ENCODE results near the gene CDC14A.

Gene CDC14A

DNA sequence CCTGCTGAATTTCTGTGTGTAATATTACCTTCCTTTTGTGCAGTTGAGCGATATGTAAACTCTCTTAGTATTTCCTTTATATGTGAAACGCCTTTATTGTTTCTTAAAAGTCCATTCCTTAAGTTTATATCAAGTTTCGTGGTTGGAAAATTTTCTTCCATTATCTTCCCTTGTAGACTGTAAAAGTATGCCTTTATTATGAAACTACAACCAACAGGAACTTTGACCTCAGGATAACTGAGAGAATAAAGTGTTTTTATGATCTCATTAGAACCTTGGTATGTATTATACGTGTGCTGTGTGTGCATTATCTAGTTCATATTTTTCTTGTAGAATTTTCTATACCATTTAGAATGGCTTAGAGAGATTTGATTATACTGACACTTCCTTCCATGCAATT is 3.1 kb upstream of the CDC14A start:
- FAIRE-seq (no peak), DNase-seq (ENCODE audit: insufficient read length, low spot score) (no peak)
- TF ChIP-seq POU2F2 (IDR thresholded peaks at IDR 0.05; ENCODE audit: low read depth, low read length), result no peak
- no peak for TF ChIP-seq TAF1 (IDR thresholded peaks at IDR 0.05; ENCODE audit: low read depth, low read length)
- no peak for TF ChIP-seq POLR2AphosphoS5 (IDR thresholded peaks at IDR 0.05; ENCODE audit: low read depth, low read length)
- no peak for TF ChIP-seq SPI1 (IDR thresholded peaks at IDR 0.05; ENCODE audit: low read depth, low read length)
- TF ChIP-seq PAX5 (IDR thresholded peaks at IDR 0.05; ENCODE audit: insufficient read depth, low read length, severe bottlenecking), result no peak
- no peak for TF ChIP-seq POLR2A (IDR thresholded peaks at IDR 0.05; ENCODE audit: low read depth, low read length)

DNA sequence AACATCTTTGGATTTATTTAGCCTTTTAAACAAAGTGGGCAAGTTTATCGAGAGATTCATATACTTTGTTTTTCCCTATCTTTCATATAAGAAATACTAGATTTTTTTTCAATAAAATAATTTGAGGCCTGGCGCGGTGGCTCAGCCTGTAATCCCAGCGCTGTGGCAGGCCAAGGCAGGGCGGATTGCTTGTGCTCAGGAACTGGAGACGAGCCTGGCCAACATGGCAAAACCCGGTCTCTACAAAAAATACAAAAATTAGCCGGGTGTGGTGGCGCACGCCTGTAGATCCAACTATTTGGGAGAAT is 1.6 kb upstream of the CDC14A start:
- no peak for DNase-seq (ENCODE audit: insufficient read length, low spot score)
- no peak for TF ChIP-seq SPI1 (IDR thresholded peaks at IDR 0.05; ENCODE audit: low read depth, low read length)
- no peak for TF ChIP-seq TAF1 (IDR thresholded peaks at IDR 0.05; ENCODE audit: low read depth, low read length)
- no peak for TF ChIP-seq POU2F2 (IDR thresholded peaks at IDR 0.05; ENCODE audit: low read depth, low read length)
- no peak for TF ChIP-seq PAX5 (IDR thresholded peaks at IDR 0.05; ENCODE audit: insufficient read depth, low read length, severe bottlenecking)
- no peak for TF ChIP-seq POLR2AphosphoS5 (IDR thresholded peaks at IDR 0.05; ENCODE audit: low read depth, low read length)
- no peak for TF ChIP-seq POLR2A (IDR thresholded peaks at IDR 0.05; ENCODE audit: low read depth, low read length)
- FAIRE-seq, result no peak

DNA sequence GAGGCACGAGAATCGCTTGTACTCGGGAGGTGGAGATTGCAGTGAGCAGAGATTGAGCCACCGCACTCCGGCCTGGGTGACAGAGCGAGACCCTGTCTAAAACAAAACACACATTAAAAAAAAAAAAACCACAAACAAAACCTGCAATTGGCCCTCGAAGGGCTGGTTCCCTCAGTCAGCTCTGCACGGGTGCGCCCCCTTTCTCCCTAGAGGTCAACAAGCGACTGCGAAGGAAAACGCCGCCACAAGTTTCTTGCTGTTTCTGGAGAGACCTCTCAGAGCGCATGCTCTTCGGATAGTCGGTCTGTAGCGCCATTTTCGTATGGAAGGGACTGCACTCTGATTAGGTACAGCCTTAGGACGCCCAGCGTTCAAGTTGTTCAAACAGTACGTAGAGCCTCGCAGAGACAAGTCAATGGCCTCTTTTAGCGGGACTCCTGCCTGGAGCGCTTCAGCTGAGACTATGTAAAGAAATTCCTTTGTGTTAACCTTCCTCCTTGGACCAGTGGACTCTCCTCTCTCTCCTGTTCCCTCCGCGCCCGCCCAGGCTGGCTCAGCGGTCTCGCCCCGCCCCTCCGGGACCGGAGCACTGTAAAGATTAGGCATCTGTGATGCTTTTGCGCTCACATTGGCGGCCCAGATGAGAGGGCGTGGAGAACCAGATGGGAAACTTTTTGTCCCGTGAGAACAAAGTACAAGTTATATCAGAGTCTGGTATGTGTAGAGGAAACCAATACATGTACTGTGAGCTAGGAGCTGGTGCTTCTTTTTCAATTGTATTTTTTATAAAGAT is 1.0 kb upstream of the CDC14A start:
- TF ChIP-seq TAF1 (IDR thresholded peaks at IDR 0.05; ENCODE audit: low read depth, low read length), result no peak
- no peak for TF ChIP-seq POLR2AphosphoS5 (IDR thresholded peaks at IDR 0.05; ENCODE audit: low read depth, low read length)
- TF ChIP-seq POLR2A (IDR thresholded peaks at IDR 0.05; ENCODE audit: low read depth, low read length), result no peak
- no peak for TF ChIP-seq SPI1 (IDR thresholded peaks at IDR 0.05; ENCODE audit: low read depth, low read length)
- no peak for TF ChIP-seq PAX5 (IDR thresholded peaks at IDR 0.05; ENCODE audit: insufficient read depth, low read length, severe bottlenecking)
- no peak for TF ChIP-seq POU2F2 (IDR thresholded peaks at IDR 0.05; ENCODE audit: low read depth, low read length)
- FAIRE-seq, result peak; percentile 88

DNA sequence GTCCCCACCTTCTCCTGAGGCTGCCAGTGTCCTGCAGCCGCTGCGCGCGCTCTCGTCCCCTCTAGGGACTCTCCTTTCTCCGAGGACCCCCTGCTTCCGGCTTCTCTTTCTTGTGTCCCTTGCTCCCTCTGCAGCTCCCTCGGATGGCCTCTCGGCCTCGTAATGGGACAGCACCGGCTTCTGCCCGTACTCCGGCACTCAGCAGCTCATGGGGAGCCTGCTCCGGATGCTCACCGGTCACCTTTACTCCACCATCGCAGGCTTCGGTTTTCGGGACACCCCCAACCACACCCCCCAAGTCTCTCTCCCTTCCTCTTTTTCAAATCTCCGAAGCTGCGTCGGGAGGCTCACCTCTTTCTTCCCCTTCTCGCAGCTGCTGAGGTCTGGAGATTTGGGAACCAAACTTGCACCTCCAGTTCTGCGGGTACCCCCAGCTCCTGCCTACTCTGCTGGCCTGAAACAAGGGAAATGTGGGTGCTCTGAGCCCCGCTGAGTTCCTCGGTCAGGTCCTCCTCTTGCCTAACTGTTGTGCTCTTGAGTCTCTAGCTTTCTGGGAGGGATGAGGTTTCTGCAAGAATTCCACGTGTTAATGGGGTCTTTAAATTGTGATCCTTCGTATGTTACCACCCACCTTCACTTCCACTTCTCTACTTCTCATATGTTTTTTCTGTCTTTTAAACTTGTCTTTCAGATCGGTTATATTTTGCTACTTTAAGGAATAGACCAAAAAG is 930 bp downstream of the CDC14A start:
- FAIRE-seq (peak; percentile 9), DNase-seq (ENCODE audit: insufficient read length, low spot score) (no peak)
- TF ChIP-seq POLR2A (IDR thresholded peaks at IDR 0.05; ENCODE audit: low read depth, low read length) (no peak), SPI1 (IDR thresholded peaks at IDR 0.05; ENCODE audit: low read depth, low read length) (peak; percentile 97)

More for the DNA sequence above, 1.0 kb upstream of the CDC14A start:
- DNase-seq (ENCODE audit: insufficient read length, low spot score), result peak; percentile 67

DNA sequence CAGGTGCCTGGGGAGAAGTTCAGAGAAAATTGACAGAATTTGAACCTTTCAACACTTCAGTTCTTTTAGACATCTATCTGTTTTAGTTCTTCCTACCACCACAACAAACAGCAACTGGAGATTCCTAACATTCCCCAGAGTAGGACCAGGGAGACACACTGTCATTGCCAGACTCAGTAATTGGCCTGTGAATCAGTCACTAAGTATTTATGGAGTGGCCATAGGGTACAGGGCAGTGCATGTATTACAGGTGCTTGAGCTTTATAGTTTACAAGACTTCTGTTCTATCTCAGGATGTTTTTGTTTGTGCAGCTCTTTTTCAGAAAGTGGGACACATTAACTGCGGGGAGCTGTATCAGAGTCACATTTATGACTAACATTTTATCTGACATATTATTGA is 1.7 kb downstream of the CDC14A start:
- FAIRE-seq (no peak), DNase-seq (ENCODE audit: insufficient read length, low spot score) (no peak)
- no peak for TF ChIP-seq POLR2AphosphoS5 (IDR thresholded peaks at IDR 0.05; ENCODE audit: low read depth, low read length)
- no peak for TF ChIP-seq POLR2A (IDR thresholded peaks at IDR 0.05; ENCODE audit: low read depth, low read length)

DNA sequence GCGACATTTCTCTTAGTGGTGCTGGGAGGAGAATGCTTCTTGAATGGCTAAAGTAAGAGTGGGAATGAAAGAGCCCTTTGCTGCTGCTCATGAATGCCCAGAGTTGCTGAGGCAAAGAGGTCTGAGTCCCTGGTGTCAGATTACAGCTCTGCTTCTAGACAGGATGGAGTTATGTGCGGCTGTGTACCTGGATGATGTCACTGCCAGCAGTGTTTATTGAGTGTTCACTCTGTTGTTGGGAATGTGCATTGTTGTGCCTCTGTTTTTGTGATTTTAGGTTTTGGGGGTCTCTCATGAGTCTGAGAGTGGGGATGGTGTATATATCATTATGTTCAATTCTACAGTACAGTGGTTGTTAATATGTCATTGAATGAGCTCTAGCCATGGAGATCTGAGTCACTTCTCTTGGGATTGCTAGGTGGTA is 2.7 kb downstream of the CDC14A start:
- FAIRE-seq, result no peak
- no peak for DNase-seq (ENCODE audit: insufficient read length, low spot score)
- TF ChIP-seq PAX5 (IDR thresholded peaks at IDR 0.05; ENCODE audit: insufficient read depth, low read length, severe bottlenecking) (no peak), POLR2AphosphoS5 (IDR thresholded peaks at IDR 0.05; ENCODE audit: low read depth, low read length) (no peak), POLR2A (IDR thresholded peaks at IDR 0.05; ENCODE audit: low read depth, low read length) (no peak), POU2F2 (IDR thresholded peaks at IDR 0.05; ENCODE audit: low read depth, low read length) (no peak), TAF1 (IDR thresholded peaks at IDR 0.05; ENCODE audit: low read depth, low read length) (no peak), SPI1 (IDR thresholded peaks at IDR 0.05; ENCODE audit: low read depth, low read length) (no peak)

DNA sequence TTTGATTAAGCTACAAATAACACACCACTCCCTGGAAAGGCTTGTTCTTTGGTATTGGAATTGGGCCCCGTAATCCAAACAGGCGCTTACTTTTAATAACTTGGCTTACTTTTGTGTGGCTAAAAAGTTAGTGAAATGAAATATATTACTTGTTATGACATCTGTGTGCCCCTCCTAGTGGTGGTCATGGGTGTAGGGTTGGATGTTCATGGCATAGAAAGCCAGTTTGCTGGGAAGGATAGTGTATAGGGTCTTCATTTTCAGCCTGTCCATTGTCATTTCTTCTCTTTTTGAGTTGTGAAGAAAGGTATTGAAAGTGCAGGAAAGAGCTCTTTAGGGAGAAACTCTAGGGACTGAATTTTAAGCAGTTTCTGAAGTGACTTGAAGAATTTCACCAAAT is 5.9 kb downstream of the CDC14A start:
- TF ChIP-seq POU2F2 (IDR thresholded peaks at IDR 0.05; ENCODE audit: low read depth, low read length) (no peak), POLR2AphosphoS5 (IDR thresholded peaks at IDR 0.05; ENCODE audit: low read depth, low read length) (no peak)
- no peak for DNase-seq (ENCODE audit: insufficient read length, low spot score)
- FAIRE-seq, result no peak

DNA sequence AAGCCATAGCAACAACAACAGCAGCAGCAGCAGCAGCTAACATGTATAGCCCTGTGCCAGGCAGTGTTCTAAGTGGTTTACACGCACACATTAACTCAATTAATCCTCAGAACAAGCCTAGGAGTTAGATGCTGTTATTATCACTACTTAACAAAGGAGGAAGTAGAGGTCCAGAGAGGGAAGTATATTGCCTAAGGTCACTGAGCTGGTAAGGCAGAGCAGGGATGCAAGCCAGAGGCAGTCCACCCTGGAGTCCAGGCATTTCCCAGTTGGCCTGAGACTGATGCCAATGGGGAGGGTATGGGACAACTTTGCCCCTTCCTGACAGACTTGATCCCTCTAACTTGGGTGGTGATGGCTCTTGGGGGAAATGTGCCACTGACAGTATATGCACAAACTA is 6.8 kb downstream of the CDC14A start:
- FAIRE-seq (no peak), DNase-seq (ENCODE audit: insufficient read length, low spot score) (no peak)
- TF ChIP-seq POU2F2 (IDR thresholded peaks at IDR 0.05; ENCODE audit: low read depth, low read length) (no peak), POLR2AphosphoS5 (IDR thresholded peaks at IDR 0.05; ENCODE audit: low read depth, low read length) (no peak), POLR2A (IDR thresholded peaks at IDR 0.05; ENCODE audit: low read depth, low read length) (no peak), PAX5 (IDR thresholded peaks at IDR 0.05; ENCODE audit: insufficient read depth, low read length, severe bottlenecking) (no peak), SPI1 (IDR thresholded peaks at IDR 0.05; ENCODE audit: low read depth, low read length) (no peak), TAF1 (IDR thresholded peaks at IDR 0.05; ENCODE audit: low read depth, low read length) (no peak)

DNA sequence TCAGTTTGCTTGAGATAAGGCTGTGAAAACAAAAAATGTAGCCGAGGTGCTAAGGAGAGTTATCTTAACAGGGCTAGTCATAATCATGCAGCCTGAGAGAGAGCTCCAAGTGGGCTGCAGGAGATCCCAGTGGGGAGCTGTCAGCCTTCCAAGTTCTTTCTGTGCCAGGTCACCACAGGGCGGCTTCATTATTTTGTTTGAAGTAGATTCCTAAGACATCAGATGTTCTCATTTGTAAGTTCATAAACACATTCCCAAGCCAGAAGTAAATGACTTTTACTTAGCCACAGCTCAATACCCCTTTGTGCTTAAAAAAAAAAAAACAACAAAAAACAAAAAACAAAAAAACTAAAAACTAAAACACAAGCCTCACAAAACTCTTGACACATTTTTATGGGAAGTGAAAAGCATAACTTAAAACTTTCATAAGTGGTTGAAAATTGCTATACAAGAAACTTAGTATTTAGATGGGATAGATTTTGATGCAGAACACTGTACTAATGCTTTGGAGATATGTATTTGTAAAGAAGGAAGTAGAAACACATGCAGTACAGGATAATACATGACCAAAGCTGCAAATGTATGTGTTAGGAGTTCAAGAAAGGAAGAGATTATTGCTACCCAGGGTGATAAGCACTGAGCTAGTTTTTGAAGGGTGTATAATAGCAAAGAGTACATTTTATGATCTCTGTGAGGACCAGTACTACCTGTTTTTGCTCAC is 8.6 kb downstream of the CDC14A start:
- TF ChIP-seq POU2F2 (IDR thresholded peaks at IDR 0.05; ENCODE audit: low read depth, low read length), result no peak
- no peak for TF ChIP-seq POLR2A (IDR thresholded peaks at IDR 0.05; ENCODE audit: low read depth, low read length)
- no peak for TF ChIP-seq SPI1 (IDR thresholded peaks at IDR 0.05; ENCODE audit: low read depth, low read length)
- no peak for TF ChIP-seq PAX5 (IDR thresholded peaks at IDR 0.05; ENCODE audit: insufficient read depth, low read length, severe bottlenecking)
- no peak for DNase-seq (ENCODE audit: insufficient read length, low spot score)
- FAIRE-seq, result peak; percentile 50

Data from GM12891 (cell line).